Body of pancreas (tissue), 4 donors: Measurements from ENCODE around the gene MRAP.

ENCODE experiments used
- CTCF ChIP-seq, 7 experiments: fragments of 450-650 bp in 4 of 7; fragments of 200-600 bp in 3 of 7; sonication (generic) in 3 of 7; IDR thresholded peaks; one replicate each; pipeline ENCODE4 v1.5.1; 2016 to 2019; ENCODE audit warnings: antibody characterized with exemption in 7 of 7
- POLR2A ChIP-seq, 3 donors: fragments of 450-650 bp; IDR thresholded peaks; one replicate each; pipeline ENCODE4 v1.6.1; 2016; ENCODE audit warnings: antibody characterized with exemption in 3 of 3, mild to moderate bottlenecking in 2 of 3

- TF ChIP-seq CTCF (IDR thresholded peaks at IDR 0.05) (no peak), POLR2A (IDR thresholded peaks at IDR 0.05) (no peak)
Observed at GRCh38 chr21:32260130-32260529, 38.5 kb upstream of the MRAP start.
